ENCODE data around the gene KLF13. TPM values are rescaled to one million over a fixed set of nuclear protein-coding genes. Genes with fewer than 3 reads are reported as not detected.

The KLF13 gene
- total RNA-seq, 6 experiments from 2014 or later = 22.5 to 29.1 (median 23.5) TPM

- TF ChIP-seq CTCF (IDR thresholded peaks at IDR 0.05) = no peak
These were observed 46.4 kb upstream of the KLF13 start for GRCh38 chr15:31280046-31280830.

GRCh38 chr15:31280831-31281216, 45.8 kb upstream of the KLF13 start:
- Mint-ChIP-seq H3K36me3 (ENCODE audit: low read depth) (no peaks in the 10 kb centered on the region), H3K4me1 (ENCODE audit: low read depth) (no peaks in the 10 kb centered on the region), H3K4me3 (no peak overlapping the region), H3K27me3 (ENCODE audit: insufficient read depth) (peaks cover 38% of the 10 kb centered on the region), H3K27ac (no peak overlapping the region), H3K9me3 (no peaks in the 10 kb centered on the region)
- TF ChIP-seq CTCF (IDR thresholded peaks at IDR 0.05) = no peak
- no peak for DNase-seq

More at GRCh38 chr15:31280046-31280830, 46.4 kb upstream of the KLF13 start:
- H3K27ac Mint-ChIP-seq = no peak overlapping the region
- H3K36me3 Mint-ChIP-seq (ENCODE audit: low read depth) = no peaks in the 10 kb centered on the region
- H3K4me3 Mint-ChIP-seq = no peak overlapping the region
- H3K4me1 Mint-ChIP-seq (ENCODE audit: low read depth) = no peaks in the 10 kb centered on the region
- H3K9me3 Mint-ChIP-seq = no peaks in the 10 kb centered on the region
- peaks cover 38% of the 10 kb centered on the region for H3K27me3 Mint-ChIP-seq (ENCODE audit: insufficient read depth)
- no peak for DNase-seq

- Mint-ChIP-seq H3K27ac (no peak overlapping the region), H3K36me3 (ENCODE audit: low read depth) (no peaks in the 10 kb centered on the region), H3K27me3 (ENCODE audit: insufficient read depth) (peaks cover 34% of the 10 kb centered on the region), H3K9me3 (peaks cover under 1% of the 10 kb centered on the region; the same call in 1 of the 2 replicates), H3K4me3 (no peak overlapping the region), H3K4me1 (ENCODE audit: low read depth) (no peaks in the 10 kb centered on the region)
- no peak for DNase-seq
- TF ChIP-seq CTCF (IDR thresholded peaks at IDR 0.05) = no peak
These were observed 43.6 kb upstream of the KLF13 start for GRCh38 chr15:31283043-31283442.

GRCh38 chr15:31285772-31286261, 40.8 kb upstream of the KLF13 start:
- TF ChIP-seq CTCF (IDR thresholded peaks at IDR 0.05) = no peak
- Mint-ChIP-seq H3K4me1 (ENCODE audit: low read depth) (no peaks in the 10 kb centered on the region), H3K27ac (no peak overlapping the region), H3K9me3 (peaks cover 5% of the 10 kb centered on the region; the same call in 1 of the 2 replicates), H3K36me3 (ENCODE audit: low read depth) (no peaks in the 10 kb centered on the region), H3K4me3 (no peak overlapping the region), H3K27me3 (ENCODE audit: insufficient read depth) (peaks cover 28% of the 10 kb centered on the region)
- no peak for DNase-seq

GRCh38 chr15:31291048-31291578, 35.5 kb upstream of the KLF13 start:
- Mint-ChIP-seq H3K27ac (no peak overlapping the region), H3K27me3 (ENCODE audit: insufficient read depth) (peaks cover 37% of the 10 kb centered on the region), H3K4me3 (no peak overlapping the region), H3K36me3 (ENCODE audit: low read depth) (no peaks in the 10 kb centered on the region), H3K4me1 (ENCODE audit: low read depth) (no peaks in the 10 kb centered on the region), H3K9me3 (peaks cover 5% of the 10 kb centered on the region; the same call in 1 of the 2 replicates)
- DNase-seq = no peak
- no peak for TF ChIP-seq CTCF (IDR thresholded peaks at IDR 0.05)
